ENCODE measurements around the gene FOXP4. TPM values are rescaled to one million over a fixed set of nuclear protein-coding genes. Genes with fewer than 3 reads are reported as not detected.

Gene FOXP4
- total RNA-seq, 1 donor from 2014 or later: 41.9 TPM

DNA sequence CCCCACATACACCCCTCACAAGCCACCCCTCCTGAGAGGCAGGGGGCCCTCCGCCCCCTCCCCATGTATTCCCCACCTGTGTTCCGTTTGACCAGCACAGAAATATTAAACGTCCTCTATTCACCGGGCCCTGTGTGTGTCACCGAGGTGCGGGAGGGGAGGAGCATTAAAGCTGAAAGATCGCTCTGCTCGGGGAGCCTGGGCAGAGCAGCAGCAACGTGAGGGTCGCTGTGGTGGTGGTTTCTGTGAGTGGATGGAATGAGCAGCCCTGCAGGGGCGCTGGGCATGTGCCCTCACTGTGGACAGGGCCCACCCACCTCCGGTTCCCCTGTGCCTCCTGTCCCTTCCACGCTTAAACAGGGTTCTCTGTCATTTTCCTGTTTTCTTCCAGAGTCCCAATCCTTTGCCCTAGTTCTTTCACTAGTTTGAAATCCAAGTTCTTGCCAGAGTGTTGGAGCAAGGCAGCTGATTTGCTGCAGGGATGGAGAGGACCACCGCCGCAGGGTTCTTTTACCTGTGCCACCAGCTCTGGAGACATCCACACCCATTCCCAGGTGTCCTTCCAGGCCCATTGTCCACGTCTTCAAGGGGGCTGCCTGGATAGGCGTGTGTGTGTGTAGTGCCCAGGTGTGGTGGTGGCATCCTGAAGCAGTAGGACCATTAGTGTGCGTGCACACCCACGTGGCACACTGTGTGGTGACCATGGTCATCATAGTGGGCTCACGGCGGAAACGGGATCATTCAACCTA, 54.5 kb downstream of the FOXP4 start:
- FAIRE-seq: no peak
- no peaks in the 10 kb centered on the region for H3K9me3 Mint-ChIP-seq (ENCODE audit: unreplicated experiment)

DNA sequence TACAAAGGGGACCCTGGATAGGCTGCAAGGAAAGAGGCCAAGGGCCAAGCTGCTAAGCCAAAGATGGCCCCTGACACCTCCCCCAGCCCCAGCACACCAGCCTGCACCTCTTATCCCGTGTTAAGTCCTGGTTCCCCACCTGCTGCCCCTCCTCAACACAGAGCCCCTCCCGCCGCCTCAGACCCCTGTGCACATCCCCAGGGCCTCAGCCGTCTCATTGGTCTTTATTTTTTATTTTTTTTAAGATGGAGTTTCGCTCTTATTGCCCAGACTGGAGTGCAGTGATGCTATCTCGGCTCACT, 55.0 kb downstream of the FOXP4 start:
- H3K36me3 ChIP-seq (ENCODE audit: insufficient read depth, low read length): no peaks in the 10 kb centered on the region
- H3K4me1 ChIP-seq (ENCODE audit: insufficient read depth, low read length): no peaks in the 10 kb centered on the region
- no peaks in the 10 kb centered on the region for H3K27me3 ChIP-seq (ENCODE audit: insufficient read depth, low read length)
- peaks cover 10% of the 10 kb centered on the region for H3K36me3 Mint-ChIP-seq (ENCODE audit: low read depth, unreplicated experiment)
- peaks cover 5% of the 10 kb centered on the region for H3K4me1 Mint-ChIP-seq (ENCODE audit: low read depth, unreplicated experiment)
- H3K27me3 Mint-ChIP-seq (ENCODE audit: low read depth, unreplicated experiment): peaks cover 4% of the 10 kb centered on the region
- FAIRE-seq (no peak), DNase-seq (ENCODE audit: low read depth) (no peak)
- H3K27ac Mint-ChIP-seq (ENCODE audit: unreplicated experiment): no peak overlapping the region
- no peaks in the 10 kb centered on the region for H3K9me3 ChIP-seq (ENCODE audit: insufficient read depth, low read depth, low read length)
- H2AFZ ChIP-seq (ENCODE audit: low read depth, low read length): no peak overlapping the region
- H3K27ac ChIP-seq (ENCODE audit: low read depth, low read length): no peak overlapping the region
- no peak overlapping the region for H3K9ac ChIP-seq (ENCODE audit: low read length)
- no peaks in the 10 kb centered on the region for H4K20me1 ChIP-seq (ENCODE audit: insufficient read depth, low read length)
- H3K9me3 Mint-ChIP-seq (ENCODE audit: unreplicated experiment): no peaks in the 10 kb centered on the region
- TF ChIP-seq EZH2 (IDR thresholded peaks at IDR 0.05; ENCODE audit: insufficient read depth, low read length): no peak
- TF ChIP-seq, protein P1, sequence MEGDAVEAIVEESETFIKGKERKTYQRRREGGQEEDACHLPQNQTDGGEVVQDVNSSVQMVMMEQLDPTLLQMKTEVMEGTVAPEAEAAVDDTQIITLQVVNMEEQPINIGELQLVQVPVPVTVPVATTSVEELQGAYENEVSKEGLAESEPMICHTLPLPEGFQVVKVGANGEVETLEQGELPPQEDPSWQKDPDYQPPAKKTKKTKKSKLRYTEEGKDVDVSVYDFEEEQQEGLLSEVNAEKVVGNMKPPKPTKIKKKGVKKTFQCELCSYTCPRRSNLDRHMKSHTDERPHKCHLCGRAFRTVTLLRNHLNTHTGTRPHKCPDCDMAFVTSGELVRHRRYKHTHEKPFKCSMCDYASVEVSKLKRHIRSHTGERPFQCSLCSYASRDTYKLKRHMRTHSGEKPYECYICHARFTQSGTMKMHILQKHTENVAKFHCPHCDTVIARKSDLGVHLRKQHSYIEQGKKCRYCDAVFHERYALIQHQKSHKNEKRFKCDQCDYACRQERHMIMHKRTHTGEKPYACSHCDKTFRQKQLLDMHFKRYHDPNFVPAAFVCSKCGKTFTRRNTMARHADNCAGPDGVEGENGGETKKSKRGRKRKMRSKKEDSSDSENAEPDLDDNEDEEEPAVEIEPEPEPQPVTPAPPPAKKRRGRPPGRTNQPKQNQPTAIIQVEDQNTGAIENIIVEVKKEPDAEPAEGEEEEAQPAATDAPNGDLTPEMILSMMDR (IDR thresholded peaks at IDR 0.05; ENCODE audit: insufficient read depth, low read depth, low read length): no peak
- H3K4me3 Mint-ChIP-seq (ENCODE audit: unreplicated experiment): no peak overlapping the region
- no peaks in the 10 kb centered on the region for H3K79me2 ChIP-seq (ENCODE audit: insufficient read depth, low read length)
- H3K4me2 ChIP-seq (ENCODE audit: low read length): no peak overlapping the region
- no peak overlapping the region for H3K4me3 ChIP-seq (ENCODE audit: insufficient read depth, low read depth, low read length)

More for the DNA sequence above, 54.5 kb downstream of the FOXP4 start:
- Mint-ChIP-seq H3K36me3 (ENCODE audit: low read depth, unreplicated experiment) (peaks cover 10% of the 10 kb centered on the region), H3K27ac (ENCODE audit: unreplicated experiment) (no peak overlapping the region), H3K27me3 (ENCODE audit: low read depth, unreplicated experiment) (peaks cover 2% of the 10 kb centered on the region), H3K4me3 (ENCODE audit: unreplicated experiment) (no peak overlapping the region), H3K4me1 (ENCODE audit: low read depth, unreplicated experiment) (peaks cover 5% of the 10 kb centered on the region)
- Histone ChIP-seq H3K4me1 (ENCODE audit: insufficient read depth, low read length) (no peaks in the 10 kb centered on the region), H3K9ac (ENCODE audit: low read length) (no peak overlapping the region), H2AFZ (ENCODE audit: low read depth, low read length) (no peak overlapping the region), H3K27ac (ENCODE audit: low read depth, low read length) (no peak overlapping the region), H4K20me1 (ENCODE audit: insufficient read depth, low read length) (no peaks in the 10 kb centered on the region), H3K79me2 (ENCODE audit: insufficient read depth, low read length) (no peaks in the 10 kb centered on the region), H3K27me3 (ENCODE audit: insufficient read depth, low read length) (no peaks in the 10 kb centered on the region), H3K4me3 (ENCODE audit: insufficient read depth, low read depth, low read length) (no peak overlapping the region), H3K4me2 (ENCODE audit: low read length) (no peak overlapping the region), H3K9me3 (ENCODE audit: insufficient read depth, low read depth, low read length) (no peaks in the 10 kb centered on the region), H3K36me3 (ENCODE audit: insufficient read depth, low read length) (no peaks in the 10 kb centered on the region)
- TF ChIP-seq, protein P1 (IDR thresholded peaks at IDR 0.05; ENCODE audit: insufficient read depth, low read depth, low read length): no peak
- no peak for TF ChIP-seq EZH2 (IDR thresholded peaks at IDR 0.05; ENCODE audit: insufficient read depth, low read length)
- no peak for DNase-seq (ENCODE audit: low read depth)

DNA sequence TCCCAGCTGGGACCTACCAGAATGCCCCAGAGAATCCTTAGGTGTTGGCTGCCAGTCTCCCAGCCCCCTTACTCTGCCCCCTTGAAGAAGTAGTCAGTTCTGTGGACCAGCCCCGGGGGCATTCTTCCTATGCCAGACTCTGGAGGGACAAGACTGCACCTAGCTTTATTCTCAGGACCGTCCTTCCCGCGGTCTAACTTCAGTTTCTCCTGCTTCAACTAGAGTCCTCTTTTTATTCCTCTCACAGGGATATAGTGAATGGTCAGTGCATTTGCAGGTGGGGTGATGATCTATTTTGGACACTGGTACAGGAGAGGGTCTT, 56.2 kb downstream of the FOXP4 start:
- FAIRE-seq: no peak

More for the DNA sequence above, 56.2 kb downstream of the FOXP4 start:
- no peak overlapping the region for H3K4me3 ChIP-seq (ENCODE audit: insufficient read depth, low read depth, low read length)
- H3K27ac Mint-ChIP-seq (ENCODE audit: unreplicated experiment): no peak overlapping the region
- no peaks in the 10 kb centered on the region for H3K27me3 ChIP-seq (ENCODE audit: insufficient read depth, low read length)
- peak overlapping the region; percentile 85 for H3K4me2 ChIP-seq (ENCODE audit: low read length)
- H3K27ac ChIP-seq (ENCODE audit: low read depth, low read length): no peak overlapping the region
- H3K27me3 Mint-ChIP-seq (ENCODE audit: low read depth, unreplicated experiment): peaks cover 4% of the 10 kb centered on the region
- H2AFZ ChIP-seq (ENCODE audit: low read depth, low read length): peak overlapping the region; percentile 48
- TF ChIP-seq EZH2 (IDR thresholded peaks at IDR 0.05; ENCODE audit: insufficient read depth, low read length): no peak
- TF ChIP-seq, protein P1 (IDR thresholded peaks at IDR 0.05; ENCODE audit: insufficient read depth, low read depth, low read length): no peak
- no peaks in the 10 kb centered on the region for H3K4me1 ChIP-seq (ENCODE audit: insufficient read depth, low read length)
- H3K9ac ChIP-seq (ENCODE audit: low read length): no peak overlapping the region
- H3K4me1 Mint-ChIP-seq (ENCODE audit: low read depth, unreplicated experiment): peaks cover 5% of the 10 kb centered on the region
- H4K20me1 ChIP-seq (ENCODE audit: insufficient read depth, low read length): no peaks in the 10 kb centered on the region
- peaks cover 4% of the 10 kb centered on the region for H3K36me3 Mint-ChIP-seq (ENCODE audit: low read depth, unreplicated experiment)
- H3K4me3 Mint-ChIP-seq (ENCODE audit: unreplicated experiment): no peak overlapping the region
- no peaks in the 10 kb centered on the region for H3K9me3 ChIP-seq (ENCODE audit: insufficient read depth, low read depth, low read length)
- no peaks in the 10 kb centered on the region for H3K36me3 ChIP-seq (ENCODE audit: insufficient read depth, low read length)
- no peaks in the 10 kb centered on the region for H3K9me3 Mint-ChIP-seq (ENCODE audit: unreplicated experiment)
- DNase-seq (ENCODE audit: low read depth): no peak
- no peaks in the 10 kb centered on the region for H3K79me2 ChIP-seq (ENCODE audit: insufficient read depth, low read length)

Data from astrocyte (in vitro differentiated cells and primary cell).